Thyroid gland (tissue), 4 donors: Measurements from ENCODE around the gene MRPS23.

Experiments used
- POLR2A ChIP-seq, 2 donors: fragments of 450-650 bp; IDR thresholded peaks; one replicate each; pipeline ENCODE4 v1.6.1; 2017; ENCODE audit warnings: antibody characterized with exemption in 2 of 2, mild to moderate bottlenecking in 2 of 2, moderate library complexity in 1 of 2
- TF ChIP-seq, protein P1 (sequence below), 6 experiments: fragments of 200-600 bp in 3 of 6; fragments of 450-650 bp in 3 of 6; sonication (generic) in 3 of 6; IDR thresholded peaks; one replicate each; pipeline ENCODE4 v1.5.1; 2016 to 2019; ENCODE audit warnings: antibody characterized with exemption in 6 of 6, mild to moderate bottlenecking in 2 of 6, inconsistent platforms in 1 of 6, moderate library complexity in 1 of 6

DNA sequence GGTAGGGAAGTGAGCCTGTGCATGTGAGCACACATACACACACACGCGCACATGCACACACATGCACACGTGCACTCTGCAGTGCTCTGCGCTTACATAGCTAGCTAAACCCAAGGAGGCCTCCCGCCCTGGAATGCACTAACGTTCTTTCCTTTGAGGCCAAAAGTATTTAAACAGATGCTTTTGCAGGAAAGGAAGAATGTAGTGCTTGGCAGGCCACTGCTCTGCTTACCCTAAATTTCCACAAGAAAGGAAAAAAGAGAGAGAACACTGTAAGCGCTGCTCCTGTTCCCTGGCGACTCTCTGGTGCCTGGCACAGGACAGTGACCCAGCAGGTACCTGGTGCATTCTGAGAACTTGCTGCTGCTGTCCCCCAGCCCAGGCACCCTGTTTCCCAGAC is 31.3 kb upstream of the MRPS23 start:
- TF ChIP-seq, protein P1, sequence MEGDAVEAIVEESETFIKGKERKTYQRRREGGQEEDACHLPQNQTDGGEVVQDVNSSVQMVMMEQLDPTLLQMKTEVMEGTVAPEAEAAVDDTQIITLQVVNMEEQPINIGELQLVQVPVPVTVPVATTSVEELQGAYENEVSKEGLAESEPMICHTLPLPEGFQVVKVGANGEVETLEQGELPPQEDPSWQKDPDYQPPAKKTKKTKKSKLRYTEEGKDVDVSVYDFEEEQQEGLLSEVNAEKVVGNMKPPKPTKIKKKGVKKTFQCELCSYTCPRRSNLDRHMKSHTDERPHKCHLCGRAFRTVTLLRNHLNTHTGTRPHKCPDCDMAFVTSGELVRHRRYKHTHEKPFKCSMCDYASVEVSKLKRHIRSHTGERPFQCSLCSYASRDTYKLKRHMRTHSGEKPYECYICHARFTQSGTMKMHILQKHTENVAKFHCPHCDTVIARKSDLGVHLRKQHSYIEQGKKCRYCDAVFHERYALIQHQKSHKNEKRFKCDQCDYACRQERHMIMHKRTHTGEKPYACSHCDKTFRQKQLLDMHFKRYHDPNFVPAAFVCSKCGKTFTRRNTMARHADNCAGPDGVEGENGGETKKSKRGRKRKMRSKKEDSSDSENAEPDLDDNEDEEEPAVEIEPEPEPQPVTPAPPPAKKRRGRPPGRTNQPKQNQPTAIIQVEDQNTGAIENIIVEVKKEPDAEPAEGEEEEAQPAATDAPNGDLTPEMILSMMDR (IDR thresholded peaks at IDR 0.05): no peak
- no peak for TF ChIP-seq POLR2A (IDR thresholded peaks at IDR 0.05)
